Measurements from ENCODE around the gene IFNAR1.

IFNAR1 gene

GRCh38 chr21:33293811-33294216, 31.0 kb upstream of the IFNAR1 start:
- in situ Hi-C loops (cut with MboI; ENCODE audit: low pct_unique_long_range_greater_than_20kb, low sequenced_read_pairs, unreplicated experiment): no loop called here

DNA sequence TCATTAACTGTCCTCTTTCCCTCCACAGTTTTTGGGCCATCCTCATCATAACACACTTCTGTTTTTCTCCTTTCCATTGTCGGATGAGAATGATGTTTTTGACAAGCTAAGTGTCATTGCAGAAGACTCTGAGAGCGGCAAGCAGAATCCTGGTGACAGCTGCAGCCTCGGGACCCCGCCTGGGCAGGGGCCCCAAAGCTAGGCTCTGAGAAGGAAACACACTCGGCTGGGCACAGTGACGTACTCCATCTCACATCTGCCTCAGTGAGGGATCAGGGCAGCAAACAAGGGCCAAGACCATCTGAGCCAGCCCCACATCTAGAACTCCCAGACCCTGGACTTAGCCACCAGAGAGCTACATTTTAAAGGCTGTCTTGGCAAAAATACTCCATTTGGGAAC, 28.6 kb upstream of the IFNAR1 start:
- TF ChIP-seq CTCF (IDR thresholded peaks at IDR 0.05; ENCODE audit: extremely low read depth, insufficient read depth, missing control alignments): no peak
- in situ Hi-C loops (cut with MboI; ENCODE audit: low pct_unique_long_range_greater_than_20kb, low sequenced_read_pairs, unreplicated experiment): no loop called here
- peak; percentile 28 for DNase-seq (ENCODE audit: low spot score)

More at GRCh38 chr21:33293811-33294216, 31.0 kb upstream of the IFNAR1 start:
- DNase-seq (ENCODE audit: low spot score): no peak
- TF ChIP-seq CTCF (IDR thresholded peaks at IDR 0.05; ENCODE audit: extremely low read depth, insufficient read depth, missing control alignments): no peak

DNA sequence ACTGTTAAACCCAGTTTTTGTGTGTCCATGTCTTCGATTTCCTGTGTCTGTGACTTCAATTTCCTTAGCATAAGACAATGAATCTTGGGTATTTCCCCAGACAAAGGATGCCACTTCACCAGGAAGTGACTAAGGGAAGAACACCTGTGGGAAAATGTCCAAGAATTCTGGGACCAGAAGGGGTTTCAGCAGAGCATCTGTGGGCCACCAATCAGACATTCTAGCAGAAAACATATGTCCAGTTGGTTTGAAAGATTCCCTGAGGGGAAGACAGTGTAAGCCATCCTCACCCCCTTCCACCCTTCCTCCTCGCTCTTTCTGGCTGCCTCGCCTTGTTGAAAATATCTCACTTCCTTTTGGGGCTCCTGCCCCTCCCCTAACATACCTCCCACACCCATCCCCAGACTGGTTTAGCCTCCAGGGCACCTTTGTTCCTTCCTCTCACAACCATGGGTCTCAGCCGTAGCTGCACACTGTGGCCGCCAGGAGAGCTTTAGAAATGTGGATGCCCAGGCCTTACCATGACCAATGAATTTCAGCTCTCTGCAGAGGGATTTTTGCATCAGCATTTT, 25.5 kb upstream of the IFNAR1 start:
- in situ Hi-C loops (cut with MboI; ENCODE audit: low pct_unique_long_range_greater_than_20kb, low sequenced_read_pairs, unreplicated experiment): no loop called here
- peak; percentile 4 for TF ChIP-seq CTCF (IDR thresholded peaks at IDR 0.05; ENCODE audit: extremely low read depth, insufficient read depth, missing control alignments)
- peak; percentile 37 for DNase-seq (ENCODE audit: low spot score)

DNA sequence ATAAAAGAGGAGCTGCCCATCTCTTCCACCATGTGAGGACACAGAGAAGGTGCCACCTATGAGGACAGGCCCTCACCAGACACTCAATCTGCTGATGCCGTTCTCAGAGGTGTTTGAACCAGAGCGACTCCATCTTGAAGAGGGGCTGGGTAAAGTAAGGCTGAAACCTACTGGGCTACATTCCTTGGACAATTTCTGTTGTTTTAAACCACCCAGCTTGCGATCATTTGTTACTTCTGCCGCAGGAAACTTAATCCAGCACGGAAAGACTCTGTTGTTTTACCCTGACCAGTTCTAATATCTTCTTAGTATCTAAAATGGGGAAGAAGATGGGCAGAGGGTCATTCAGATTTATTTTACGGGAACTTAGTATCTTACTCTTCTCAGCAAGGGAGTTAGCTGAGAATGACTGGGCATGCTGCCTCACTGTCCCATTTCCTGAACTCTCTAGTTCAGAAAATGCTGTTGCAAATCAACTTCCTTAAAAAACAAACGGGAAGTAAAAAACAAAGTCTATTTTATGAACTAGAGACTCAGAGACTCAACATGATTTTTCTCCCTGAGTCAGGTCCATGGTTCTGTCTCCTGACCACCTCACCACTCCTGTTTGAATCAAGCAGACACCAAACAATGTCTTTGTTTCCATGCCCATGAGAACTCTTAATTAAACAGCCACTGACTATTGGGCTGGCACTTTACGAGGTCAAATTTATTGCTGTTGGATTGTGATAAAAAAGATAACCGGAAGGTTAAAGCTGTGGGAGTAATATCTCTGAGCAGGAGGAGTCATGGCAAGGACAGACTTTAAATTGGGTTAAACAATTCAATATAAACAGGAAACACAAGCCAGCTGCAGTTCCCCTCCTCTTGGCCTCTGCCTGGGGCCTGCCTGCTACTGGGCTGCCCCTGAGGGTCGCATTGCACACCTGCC, 23.8 kb upstream of the IFNAR1 start:
- TF ChIP-seq CTCF (IDR thresholded peaks at IDR 0.05; ENCODE audit: extremely low read depth, insufficient read depth, missing control alignments): no peak
- in situ Hi-C loops (cut with MboI; ENCODE audit: low pct_unique_long_range_greater_than_20kb, low sequenced_read_pairs, unreplicated experiment): no loop called here
- no peak for DNase-seq (ENCODE audit: low spot score)

DNA sequence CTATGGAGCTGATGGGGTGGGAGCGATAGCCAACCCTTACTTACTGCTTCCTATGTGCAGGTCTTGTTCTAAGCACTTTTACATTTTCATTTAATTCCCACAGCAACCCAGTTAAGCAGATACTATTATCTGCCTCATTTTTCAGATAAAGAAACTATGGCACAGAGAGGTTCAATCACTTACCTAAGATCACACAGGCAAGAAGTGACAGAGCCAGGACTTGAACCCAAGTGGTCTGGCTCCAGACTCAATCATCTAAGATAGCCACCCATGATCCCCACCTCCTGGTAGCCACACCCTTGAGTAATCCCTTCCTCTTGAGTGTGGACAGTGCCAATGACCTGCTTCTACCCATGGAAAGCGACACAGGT, 23.2 kb upstream of the IFNAR1 start:
- no peak for TF ChIP-seq CTCF (IDR thresholded peaks at IDR 0.05; ENCODE audit: extremely low read depth, insufficient read depth, missing control alignments)
- DNase-seq (ENCODE audit: low spot score): no peak
- in situ Hi-C loops (cut with MboI; ENCODE audit: low pct_unique_long_range_greater_than_20kb, low sequenced_read_pairs, unreplicated experiment): no loop called here

DNA sequence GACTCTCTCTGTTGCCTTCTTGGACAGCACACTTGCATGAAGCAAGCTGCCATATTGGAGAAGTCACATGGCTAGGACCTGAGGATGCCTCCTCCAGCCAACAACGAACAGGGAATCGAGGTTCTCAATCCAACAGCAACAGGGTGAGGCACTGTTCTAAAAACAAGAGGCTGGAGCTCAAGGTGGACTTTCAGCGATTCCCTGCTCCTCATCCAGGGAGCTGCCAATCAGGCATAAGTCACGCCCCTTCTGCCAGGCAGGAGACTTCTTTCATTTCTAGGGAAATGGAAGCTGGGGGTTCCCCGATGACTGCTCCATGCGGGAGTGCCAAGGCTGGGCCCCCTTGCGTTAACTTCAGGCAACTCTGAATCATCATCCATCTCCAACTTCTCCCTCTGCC, 22.7 kb upstream of the IFNAR1 start:
- in situ Hi-C loops (cut with MboI; ENCODE audit: low pct_unique_long_range_greater_than_20kb, low sequenced_read_pairs, unreplicated experiment): no loop called here
- DNase-seq (ENCODE audit: low spot score): no peak
- no peak for TF ChIP-seq CTCF (IDR thresholded peaks at IDR 0.05; ENCODE audit: extremely low read depth, insufficient read depth, missing control alignments)

All from GM13977 (cell line).